ENCODE data around the gene CD38.
A peak's percentile ranks its signal among the peaks of the same experiment; 100 is the strongest.

The CD38 gene

DNA sequence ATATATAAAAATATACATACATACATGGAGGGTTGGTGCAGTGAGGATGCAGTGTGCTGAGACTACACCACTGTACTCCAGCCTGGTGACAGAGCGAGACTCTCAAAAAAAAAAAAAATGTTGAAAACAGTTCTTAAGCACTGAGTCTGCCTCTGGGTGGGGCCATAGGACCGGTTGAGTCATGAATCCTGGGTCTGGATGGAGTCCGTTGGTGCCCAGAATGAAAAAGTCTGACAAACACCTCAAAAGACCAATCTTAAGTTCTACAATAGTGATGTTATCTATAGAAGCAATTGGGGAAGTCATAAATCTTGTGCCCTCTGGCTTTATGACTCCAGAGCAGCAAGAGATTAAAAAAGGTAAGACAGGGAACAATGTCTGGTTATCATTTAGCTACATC is 90.0 kb downstream of the CD38 start:
- no peak for DNase-seq (ENCODE audit: low read depth in 2 of 2)

DNA sequence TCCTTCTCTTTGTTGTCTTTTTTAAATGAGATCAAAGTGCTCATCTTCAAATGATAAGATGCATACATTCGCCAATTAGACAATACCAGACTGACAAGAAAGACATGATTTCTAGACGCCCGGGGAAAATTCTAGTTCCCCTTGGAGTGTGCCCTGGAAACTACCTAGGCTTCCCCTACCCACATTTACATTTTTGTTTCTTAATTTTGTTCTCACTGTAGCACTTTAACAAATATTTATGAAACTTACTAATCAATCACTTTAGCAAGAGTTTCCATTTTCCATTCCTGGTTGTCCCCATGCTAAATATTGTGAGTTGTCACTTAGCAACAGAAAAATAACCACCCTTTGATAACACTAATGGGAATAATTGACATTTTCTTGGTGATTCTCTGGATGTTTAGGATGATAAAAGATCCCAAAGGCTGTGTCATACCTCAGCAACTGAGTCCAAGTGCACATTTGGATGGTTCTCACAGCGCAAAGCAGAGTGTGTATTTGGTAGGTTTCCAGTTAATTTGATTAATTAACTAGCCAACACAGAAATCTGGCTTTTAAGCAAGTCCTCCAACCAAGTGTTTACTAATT is 90.8 kb downstream of the CD38 start:
- no peak for DNase-seq (ENCODE audit: low read depth in 2 of 2)

DNA sequence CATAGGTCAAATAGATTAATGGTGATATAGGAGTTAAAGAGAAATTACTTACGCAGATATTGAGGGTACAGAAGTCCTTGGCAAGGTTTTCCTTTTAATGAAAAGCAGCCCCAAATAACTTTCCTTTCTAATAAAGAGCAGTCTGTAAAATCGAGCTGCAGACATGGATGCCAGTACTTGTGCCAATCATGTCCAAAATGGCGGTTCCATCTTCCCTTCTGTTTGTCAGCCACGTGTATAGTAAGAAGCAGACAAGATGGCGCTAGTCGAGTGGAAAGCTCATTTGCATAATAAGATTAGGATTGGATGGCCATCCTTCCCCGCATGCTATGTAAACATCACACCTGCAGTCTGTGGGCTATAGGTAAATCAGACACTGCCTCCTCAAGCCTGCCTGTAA is 92.0 kb downstream of the CD38 start:
- no peak for DNase-seq (ENCODE audit: low read depth in 2 of 2)

DNA sequence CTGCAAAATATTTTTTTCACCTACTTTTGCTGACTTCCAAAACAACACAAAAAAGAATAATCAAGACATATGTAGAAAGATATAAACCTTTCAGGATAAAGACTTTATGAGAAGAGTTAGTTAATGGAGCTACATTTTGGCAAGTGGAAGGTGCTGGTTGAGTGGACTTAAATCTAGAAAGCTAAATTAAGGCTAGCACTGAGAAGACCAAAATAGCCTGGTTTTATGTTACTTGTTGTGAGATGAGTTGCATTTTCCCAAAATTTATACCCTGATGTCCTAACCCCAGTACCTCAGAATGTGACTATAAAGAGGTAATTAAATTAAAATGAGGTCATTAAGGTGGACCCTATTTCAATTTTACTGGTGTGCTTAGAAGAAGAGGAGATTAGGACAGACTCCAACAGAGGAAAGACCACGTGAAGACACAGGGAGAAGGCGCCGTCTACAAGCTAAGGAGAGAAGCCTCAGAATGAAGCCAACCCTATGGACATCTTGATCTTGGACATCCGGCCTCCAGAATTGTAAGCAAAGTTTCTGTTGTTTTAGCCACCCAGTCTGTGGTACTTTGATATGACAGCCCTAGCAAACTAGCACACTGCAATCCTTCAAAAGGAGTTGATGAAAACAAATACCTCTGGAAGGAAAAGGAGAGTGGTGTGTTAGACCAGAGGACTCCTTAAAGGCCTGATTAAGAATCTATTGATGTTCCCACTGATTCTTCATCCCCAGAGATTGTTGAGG is 93.0 kb downstream of the CD38 start:
- no peak for DNase-seq (ENCODE audit: low read depth in 2 of 2)

DNA sequence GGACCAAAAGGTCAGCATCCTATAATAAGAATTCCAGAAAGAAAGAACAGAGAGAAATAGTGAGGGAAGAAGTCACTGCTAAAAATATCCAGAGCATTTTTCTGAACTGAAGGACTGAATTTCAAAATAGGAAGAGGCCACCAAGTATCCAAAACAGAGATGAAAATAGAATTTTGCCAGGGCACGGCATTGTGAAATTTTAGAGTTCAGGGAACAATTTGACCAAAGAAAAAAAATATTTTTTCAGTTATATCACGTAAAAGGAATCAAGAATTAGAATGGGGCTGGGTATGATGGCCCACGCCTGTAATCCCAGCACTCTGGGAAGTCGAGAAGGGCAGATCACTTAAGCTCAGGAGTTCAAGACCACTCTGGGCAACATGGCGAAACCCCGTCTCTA is 95.0 kb downstream of the CD38 start:
- DNase-seq (ENCODE audit: low read depth in 2 of 2) = no peak

DNA sequence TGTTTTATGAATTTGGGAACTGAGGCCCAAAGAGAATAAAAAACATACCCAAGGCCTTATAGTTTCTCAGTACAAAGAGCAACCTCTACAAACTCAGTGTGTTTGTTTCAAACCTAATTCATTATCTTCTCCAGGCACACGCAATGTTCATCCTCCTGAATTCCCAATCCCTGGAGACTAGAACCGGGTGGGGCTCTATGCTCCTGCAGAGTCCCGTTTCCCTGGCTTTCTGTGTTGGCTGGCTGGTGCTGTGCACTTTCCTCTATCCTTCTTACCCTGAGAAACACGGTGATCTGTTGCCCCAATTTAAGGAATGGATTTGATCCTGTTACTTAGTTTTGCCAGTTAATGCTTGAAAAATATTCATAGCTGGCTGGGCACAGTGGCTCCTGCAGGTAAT is 96.5 kb downstream of the CD38 start:
- no peak for DNase-seq (ENCODE audit: low read depth in 2 of 2)

DNA sequence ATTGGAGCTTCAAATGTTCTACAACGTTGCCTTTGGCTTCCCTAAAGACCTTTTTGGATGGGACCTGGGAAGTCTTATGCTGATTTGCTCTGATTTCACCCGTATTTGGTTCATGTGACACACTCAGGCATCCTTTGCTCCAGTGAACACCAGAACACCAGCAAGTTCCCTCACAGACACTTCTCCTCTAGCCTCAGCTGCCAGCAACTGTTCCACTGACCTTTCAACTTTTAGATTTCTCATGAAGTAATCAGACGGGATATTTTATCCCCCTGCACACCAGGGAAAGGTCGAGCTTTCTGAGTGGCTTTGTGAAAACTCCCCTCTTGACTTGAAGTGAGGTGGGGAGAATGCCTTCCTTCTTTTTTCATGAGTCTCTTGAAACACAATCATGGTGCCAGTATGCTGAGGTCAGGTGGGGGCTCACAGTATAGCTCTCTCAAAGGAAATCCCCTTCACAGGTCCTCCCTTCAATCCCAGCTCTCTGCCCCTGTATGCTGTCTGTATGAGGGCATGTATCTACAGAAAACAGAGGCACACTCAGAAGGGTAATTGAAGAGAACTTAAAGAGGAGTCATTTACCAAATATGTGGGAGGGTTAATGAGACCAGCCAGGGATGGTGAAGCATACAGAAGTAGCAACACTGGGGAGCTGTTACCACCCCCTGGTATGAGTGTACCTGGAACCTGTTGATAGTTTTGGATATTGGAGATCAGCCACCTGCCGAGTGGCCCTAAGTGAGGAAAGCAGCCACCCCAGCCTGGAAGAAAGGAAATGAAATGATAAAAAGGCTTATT is 97.7 kb downstream of the CD38 start:
- DNase-seq (ENCODE audit: low read depth in 2 of 2) = no peak

DNA sequence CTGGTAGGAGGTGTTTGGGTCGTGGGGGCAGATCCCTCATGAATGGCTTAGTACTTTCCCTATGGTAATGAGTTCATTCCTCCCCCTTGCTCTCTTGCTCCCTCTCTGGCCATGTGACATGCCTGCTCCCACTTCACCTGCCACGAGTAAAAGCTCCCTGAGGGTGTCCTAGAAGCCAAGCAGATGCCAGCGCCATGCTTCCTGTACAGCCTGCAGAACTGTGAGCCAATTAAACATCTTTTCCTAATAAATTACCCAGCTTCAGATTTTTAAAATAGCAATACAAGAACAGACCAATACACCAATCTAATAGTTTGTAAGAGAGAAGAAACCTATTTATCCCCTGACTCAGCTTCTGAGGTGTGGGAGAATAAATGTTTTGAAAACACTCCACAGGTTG is 99.9 kb downstream of the CD38 start:
- no peak for DNase-seq (ENCODE audit: low read depth in 2 of 2)

DNA sequence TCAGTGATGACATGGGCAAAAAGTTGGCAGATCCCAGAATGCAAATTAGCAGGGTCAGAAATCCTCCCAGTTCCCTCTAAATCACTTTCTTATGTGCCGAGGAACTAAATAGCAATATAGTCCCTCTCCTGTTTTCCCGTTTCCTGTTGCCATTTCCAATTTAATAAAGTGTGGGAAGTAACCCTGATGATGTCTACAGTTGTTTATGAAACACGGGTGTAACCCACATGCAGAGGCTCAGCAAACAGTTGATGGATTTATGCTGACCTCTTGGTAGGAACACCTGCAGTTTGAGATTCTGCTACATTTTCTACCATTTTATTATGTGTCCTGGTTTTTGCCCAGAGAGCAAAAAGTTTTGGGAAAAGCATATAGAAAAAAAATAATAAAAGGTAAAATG is 103.7 kb downstream of the CD38 start:
- DNase-seq (ENCODE audit: low read depth in 2 of 2) = no peak

DNA sequence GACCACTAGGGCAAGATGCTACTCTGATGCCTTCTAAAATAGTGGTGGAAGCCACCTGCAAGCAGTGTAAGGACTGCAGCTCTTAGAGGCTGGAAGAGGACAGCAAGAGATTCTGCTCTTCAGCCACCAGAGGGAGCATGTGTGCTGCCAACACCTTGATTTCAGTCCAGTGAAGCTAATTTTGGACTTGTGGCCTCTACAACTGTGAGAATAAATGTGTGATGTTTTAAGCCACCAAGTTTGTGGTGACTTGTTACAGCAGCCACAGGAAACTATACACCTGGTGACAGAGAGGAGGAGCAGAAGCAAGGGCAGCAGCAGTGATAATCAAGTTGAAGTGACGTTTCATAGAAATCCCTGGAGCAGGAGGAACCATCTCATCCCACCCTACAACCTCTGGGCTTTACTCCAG is 104.6 kb downstream of the CD38 start:
- DNase-seq (ENCODE audit: low read depth in 2 of 2) = peak; percentile 7 to 17

DNA sequence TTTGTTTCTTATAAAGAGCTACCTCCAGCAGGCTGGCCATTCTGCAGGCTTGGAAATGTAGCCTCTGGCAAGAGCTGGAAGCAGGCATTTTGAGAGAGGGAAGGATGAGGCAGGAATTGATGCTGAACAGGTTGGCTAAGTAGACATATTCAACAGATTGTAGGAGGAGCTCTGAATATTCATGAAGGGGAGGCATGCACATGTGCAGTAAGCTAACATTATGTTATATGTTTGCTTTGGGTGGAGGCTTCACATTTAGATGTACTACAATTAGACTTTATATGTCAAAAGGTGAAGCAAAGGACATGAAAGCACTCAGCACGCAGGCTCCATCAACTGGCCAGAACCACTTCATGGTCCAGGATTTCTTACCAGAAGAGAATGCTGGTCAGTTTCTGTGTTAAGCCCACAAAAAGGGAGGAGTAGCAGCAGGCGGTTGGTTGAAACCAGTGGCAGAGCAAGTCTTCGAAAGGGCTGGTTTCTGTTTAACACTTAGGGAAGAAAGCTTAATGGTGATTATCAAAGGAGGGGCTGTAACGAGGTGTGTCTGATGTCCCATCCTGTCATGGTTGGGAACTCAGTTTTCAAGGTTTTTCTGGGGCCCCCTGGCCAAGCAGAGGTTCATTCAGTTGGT is 105.6 kb downstream of the CD38 start:
- DNase-seq (ENCODE audit: low read depth in 2 of 2) = no peak

DNA sequence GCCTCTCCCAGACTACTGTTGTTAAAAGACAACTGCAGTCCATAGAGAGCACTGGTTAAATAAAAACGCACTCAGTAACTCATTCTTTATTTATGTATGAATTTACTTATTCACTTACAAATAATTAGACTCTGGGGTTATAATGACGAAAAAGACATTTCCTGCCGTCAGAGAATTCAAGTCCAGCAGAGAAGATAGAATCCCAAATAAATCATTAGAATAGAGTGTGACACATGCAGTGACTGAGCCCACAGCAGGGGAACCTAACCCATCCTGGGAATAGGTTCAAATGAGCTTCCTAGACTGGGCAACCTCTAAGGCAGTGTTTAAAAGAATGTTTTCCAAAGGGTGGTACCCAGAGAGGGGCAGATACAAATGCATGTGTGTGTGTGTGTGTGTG is 106.5 kb downstream of the CD38 start:
- no peak for DNase-seq (ENCODE audit: low read depth in 2 of 2)

DNA sequence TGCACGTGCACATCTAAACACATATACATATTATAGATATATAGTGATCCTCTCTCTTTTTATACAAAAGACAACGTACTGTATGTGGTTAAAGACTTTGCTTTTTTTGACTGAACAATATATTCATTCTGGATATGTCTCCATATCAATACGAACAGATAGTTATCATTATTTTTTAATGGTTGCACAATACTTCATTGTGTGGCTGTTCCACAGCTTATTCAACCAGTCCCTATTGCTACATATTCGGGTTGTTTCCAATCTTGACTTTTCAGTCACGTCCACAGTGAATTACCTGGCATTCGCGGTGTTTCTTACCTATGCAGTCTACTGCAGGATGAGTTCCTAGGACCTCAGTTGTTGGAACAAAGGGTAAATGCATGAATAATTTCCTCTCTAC is 107.3 kb downstream of the CD38 start:
- no peak for DNase-seq (ENCODE audit: low read depth in 2 of 2)

DNA sequence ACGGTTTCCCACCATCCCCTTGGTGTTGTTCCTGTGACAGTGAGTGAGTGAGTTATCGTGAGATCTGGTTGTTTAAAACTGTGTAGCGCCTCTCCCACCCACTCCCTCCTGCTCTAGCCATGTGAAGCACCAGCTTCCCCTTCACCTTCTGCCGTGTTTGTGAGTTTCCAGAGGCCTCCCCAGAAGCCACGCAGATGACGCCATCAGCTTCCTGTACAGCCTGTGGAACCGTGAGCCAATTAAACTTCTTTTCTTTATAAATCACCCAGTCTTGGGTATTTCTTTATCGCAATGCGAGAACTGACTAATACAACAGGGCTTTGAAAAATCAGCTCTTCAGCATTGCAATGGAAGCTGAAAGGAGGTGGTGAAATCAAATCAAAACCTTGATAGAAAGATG is 110.4 kb downstream of the CD38 start:
- DNase-seq (ENCODE audit: low read depth in 2 of 2) = no peak

DNA sequence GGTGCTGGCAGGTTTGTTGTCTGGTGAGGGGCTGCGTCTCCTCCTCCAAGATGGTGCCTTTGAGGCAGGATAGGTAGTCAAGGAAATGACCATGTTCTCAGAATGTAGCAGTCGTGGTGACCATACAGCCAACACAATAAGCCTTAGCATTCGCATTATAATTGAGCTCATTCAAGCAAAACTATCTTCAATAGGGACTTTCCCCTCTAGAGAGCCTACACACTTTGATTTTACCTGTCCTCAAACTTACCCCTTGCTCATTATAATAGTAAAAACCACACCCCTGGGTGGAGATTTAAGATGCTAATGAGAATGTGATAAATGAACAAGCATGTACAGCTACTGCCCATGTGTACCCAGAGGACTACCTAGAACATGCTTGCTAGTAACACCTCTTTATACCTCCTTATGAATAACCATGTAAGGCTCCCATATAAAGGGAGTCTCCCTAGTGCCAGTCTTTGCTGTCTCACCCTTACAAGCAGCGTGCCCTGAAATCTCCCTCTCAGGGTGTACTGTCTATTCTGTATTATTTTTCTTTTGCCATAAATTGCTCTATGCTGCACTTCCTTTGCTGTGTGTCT is 112.2 kb downstream of the CD38 start:
- no peak for DNase-seq (ENCODE audit: low read depth in 2 of 2)

DNA sequence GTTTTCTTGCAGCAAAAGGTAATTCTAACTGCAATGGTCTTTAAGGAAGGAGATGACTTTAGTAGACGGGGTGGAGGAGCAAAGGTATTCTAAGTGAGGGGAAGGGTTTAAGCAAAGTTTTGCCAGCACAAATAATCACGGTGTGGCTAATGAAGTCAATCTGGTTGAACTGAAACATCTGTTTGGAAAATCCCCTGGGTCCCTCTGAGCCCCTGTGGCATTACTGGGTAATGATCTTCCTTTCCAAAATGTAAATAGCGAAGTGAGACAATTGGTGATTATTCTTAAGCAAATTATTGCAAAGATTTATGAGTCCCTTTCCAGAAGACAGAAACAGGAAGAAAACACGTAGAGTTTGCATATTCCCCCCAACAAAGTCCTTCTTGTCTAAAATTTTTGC is 113.2 kb downstream of the CD38 start:
- DNase-seq (ENCODE audit: low read depth in 2 of 2) = no peak

DNA sequence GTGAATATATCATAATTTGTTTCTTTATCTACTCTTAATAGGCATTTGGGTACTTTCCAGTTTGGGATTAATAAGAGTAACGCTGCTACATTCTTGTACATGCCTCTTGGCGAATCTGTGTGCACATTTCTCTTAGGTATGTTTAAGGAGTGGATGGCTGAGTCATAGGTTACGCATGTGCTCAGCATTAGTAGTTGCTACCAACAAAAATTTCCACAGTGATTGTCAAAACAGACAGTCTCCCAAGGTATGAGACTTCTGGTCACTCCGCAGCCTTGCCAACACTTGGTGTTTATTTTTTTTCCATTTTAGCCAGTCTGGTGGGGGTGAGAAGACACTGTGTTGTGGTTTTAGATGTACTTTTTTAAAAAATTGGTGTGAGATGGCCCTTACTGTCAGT is 115.8 kb downstream of the CD38 start:
- no peak for DNase-seq (ENCODE audit: low read depth in 2 of 2)

DNA sequence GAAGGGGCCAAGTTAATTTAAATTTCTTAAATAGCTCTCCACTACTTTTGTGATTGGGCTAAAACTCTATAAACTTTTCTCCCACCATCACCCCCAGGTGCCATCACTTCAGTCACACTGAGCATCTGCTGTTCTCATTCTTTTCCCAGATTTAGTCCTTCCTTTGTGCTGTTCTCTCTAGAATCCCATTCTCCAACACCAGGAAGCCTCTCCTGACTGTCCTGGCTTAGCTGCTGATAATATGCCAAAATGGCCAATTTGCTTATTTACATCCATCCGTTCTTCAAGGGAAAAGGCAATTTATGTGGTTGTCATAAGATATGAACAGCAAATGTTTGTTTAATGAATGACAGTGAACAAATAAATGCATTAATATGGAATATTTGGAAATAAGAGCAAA is 116.3 kb downstream of the CD38 start:
- DNase-seq (ENCODE audit: low read depth in 2 of 2) = no peak

DNA sequence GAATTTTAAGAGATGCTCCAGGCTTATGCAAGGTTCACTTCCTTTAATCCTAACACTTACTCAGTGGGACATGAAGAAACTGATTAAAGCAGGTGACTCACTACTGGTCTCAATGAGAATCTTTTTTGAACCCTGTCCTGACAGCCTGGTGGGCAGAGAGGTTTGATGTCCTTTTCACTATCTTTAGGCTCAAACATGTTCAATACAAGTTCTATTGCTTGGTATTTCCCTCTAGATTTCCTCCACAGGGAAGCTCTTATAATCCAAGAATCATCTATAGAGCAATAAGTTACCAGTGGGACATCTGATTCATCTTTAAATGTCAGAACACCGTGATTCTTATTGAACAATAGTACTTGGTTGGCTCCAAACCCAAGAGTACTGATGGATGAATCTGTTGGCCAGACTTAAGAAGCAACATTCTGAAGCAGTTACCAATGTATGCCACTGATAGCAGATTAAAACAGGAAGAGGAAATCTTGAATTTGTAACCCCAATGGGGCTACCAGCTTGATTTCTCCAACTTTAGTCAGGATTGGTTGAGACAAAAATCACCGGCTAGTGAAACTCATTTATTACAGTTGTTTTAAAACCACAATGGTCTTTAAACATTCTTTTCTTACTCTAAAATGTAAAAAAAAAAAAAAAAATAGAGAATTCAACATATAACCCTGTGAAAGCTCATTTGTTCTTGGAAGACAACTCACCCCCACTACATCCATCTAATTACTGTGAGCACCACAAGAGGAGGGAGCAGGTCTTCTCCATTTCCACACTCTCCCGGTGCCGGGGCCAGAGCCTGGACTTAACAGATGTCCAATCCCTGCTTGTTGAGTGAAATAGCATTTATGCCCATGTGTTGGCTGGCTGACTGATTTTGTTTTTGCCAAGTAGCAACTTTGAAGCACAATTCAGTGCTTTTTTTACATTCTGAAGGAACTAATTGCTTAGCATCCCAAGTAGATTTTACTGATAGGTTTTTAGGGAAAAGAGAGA is 117.1 kb downstream of the CD38 start:
- no peak for DNase-seq (ENCODE audit: low read depth in 2 of 2)

DNA sequence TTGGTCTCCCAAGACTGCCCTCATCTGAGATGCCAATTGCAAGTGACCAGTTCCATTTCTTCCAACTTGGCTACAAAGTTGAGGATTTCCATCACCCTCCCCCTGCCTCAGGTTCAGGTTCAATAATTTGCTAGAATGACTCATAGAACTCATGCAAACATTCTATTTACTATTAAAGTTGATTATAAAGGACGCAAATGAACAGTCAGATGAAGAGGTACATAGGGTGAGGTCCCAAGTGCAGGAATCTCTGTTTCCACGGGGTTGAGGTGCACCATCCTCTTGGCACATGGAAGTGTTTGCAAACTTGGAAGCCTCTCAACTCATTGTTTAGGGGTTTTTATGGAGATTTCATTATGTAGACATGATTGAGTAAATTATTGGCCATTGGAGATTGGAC is 119.4 kb downstream of the CD38 start:
- no peak for DNase-seq (ENCODE audit: low read depth in 2 of 2)

DNA sequence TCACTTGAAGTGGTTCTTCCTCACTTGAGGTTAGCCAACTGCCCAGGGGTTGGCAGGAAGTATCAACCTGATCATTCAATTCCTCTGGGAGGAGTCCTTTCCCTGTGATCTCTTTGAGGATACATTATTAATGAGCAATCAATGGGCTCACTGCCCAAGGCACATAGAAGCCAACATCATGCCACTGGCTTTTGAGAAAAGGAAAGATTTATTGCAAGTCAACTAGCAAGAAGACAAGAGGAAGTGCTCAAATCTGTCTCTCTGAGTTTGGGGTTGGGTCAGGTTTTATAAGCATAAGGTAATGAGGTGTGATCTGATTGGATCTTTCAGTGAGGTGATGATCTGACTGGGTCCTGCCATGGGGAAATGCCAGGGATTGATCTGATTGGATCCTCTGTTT is 120.8 kb downstream of the CD38 start:
- no peak for DNase-seq (ENCODE audit: low read depth in 2 of 2)
